Ovary (tissue), 9 donors: Measurements from ENCODE around the gene OCLN. TPM values are rescaled to one million over a fixed set of nuclear protein-coding genes. Genes with fewer than 3 reads are reported as not detected.

Source experiments
- DNase-seq, 5 donors: peaks; one replicate each; pipeline ENCODE4 v3.0.0-alpha.2; 2019 to 2020
- H3K27ac ChIP-seq, 2 donors: fragments of 200-600 bp; one replicate each; pipeline versions ENCODE4 v1.5.1 to v1.8.0; 2019 to 2022
- H3K27me3 ChIP-seq: fragments of 200-600 bp; one replicate; pipeline ENCODE4 v1.8.0; 2022
- H3K36me3 ChIP-seq: fragments of 200-600 bp; sonication (generic); one replicate; pipeline ENCODE4 v1.5.1; 2019
- H3K4me1 ChIP-seq: one replicate; pipeline ENCODE4 v1.8.1; 2013; ENCODE audit warnings: mild to moderate bottlenecking, moderate library complexity; ENCODE audit not compliant: insufficient read depth
- H3K4me3 ChIP-seq: fragments of 200-600 bp; sonication (generic); one replicate; pipeline ENCODE4 v1.5.1; 2017
- H3K9me3 ChIP-seq, 2 donors: fragments of 200-600 bp in 1 of 2; sonication (generic) in 1 of 2; one replicate each; pipeline versions ENCODE4 v1.5.1 to v1.8.1; 2013 to 2019; ENCODE audit warnings: mild to moderate bottlenecking in 1 of 2, moderate library complexity in 1 of 2
- CTCF ChIP-seq, 3 donors: fragments of 450-650 bp in 2 of 3; fragments of 200-600 bp in 1 of 3; IDR thresholded peaks; one replicate each; pipeline versions ENCODE4 v1.5.1 to v1.8.0; 2016 to 2022; ENCODE audit warnings: antibody characterized with exemption in 3 of 3, mild to moderate bottlenecking in 1 of 3
- EP300 ChIP-seq: sonication (generic); formaldehyde crosslinking; IDR thresholded peaks from one replicate; pipeline ENCODE4 v1.6.1; 2017; ENCODE audit warnings: antibody characterized with exemption
- POLR2A ChIP-seq: fragments of 450-650 bp; IDR thresholded peaks from one replicate; pipeline ENCODE4 v1.6.1; 2017; ENCODE audit warnings: antibody characterized with exemption, mild to moderate bottlenecking, moderate library complexity
- WGBS, 3 donors: extraction: QIAGEN DNeasy Blood & Tissue Kit in 1 of 3; methylation state at CpG; one replicate each; pipeline versions ENCODE4 v1.1.5 to v1.1.7; 2013 to 2017; 5-methylcytosine and 5-hydroxymethylcytosine counted together
- intact Hi-C, 4 donors: fragments of 100-400 bp; cut with DNase I; formaldehyde crosslinking; loops; one replicate each; pipeline versions ENCODE4 v1.11.0 to v1.15.1; 2022 to 2023
- polyA plus RNA-seq, 2 donors: library from polyadenylated mRNA; stranded (reverse); fragments of 200-250 nt in 1 of 2; fragments of 350-450 nt in 1 of 2; fragmentation: Illumina TruSeq in 1 of 2; extraction: RNeasy Lipid Tissue Mini Kit (QIAGEN cat#74804) in 1 of 2; gene quantifications; one replicate each; pipeline ENCODE4 v1.2.3, GENCODE V29; 2013 to 2014
- total RNA-seq, 7 donors: library from RNA; depleted of rRNA in 2 of 7; stranded (reverse); fragments of >200 nt in 2 of 7; fragmentation: NEBNext Ultra II Directional in 3 of 7; extraction: Animal tissue kit (Norgen Biotek cat#: 25700) in 3 of 7; gene quantifications; one replicate each; pipeline versions ENCODE4 v1.1.0 to v1.2.4, GENCODE V29; 2016 to 2023
- donor health status: DM: no; HTN: no; CAD: no; lungs with moderate emphysema.
- donor health status: DM: no; HTN: no; CAD: no.
- donor health status: Bipolar disorder and iron deficiency.
- donor health status: DM: yes; HTN: yes; CAD: no.
- donor health status: DM: no; HTN: no; CAD: no.
- donor health status: DM: yes; HTN: yes; CAD: no.

OCLN gene
- total and polyA plus RNA-seq, 9 donors = 0.70 to 23.9 (median 2.9) TPM

DNA sequence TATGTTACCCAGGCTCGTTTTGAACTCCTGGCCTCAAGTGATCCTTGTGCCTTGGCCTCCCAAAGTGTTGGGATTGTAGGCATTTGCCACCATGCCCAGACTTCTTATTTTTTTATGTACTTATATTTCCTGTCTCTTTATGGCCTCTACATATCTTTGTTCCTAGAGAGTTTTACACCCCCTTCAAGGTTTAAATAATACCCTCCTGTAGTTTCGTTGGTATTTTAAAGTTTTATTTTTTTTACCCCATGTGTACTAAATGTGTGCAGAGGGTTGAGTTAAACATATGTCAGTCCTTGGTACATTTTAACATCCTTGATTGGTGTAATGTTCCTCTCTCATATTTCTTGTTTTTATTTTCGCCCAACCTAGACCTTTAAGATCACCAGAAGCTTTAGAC, 29.4 kb downstream of the OCLN start:
- H3K27me3 ChIP-seq = no peaks in the 10 kb centered on the region
- 76 to 82% (median 80%) methylated on average over 3 of the region's 3 CpGs for WGBS, 3 donors
- H3K36me3 ChIP-seq = no peaks in the 10 kb centered on the region
- H3K27ac ChIP-seq = no peak overlapping the region
- no peaks in the 10 kb centered on the region for H3K4me1 ChIP-seq
- H3K9me3 ChIP-seq = no peaks in the 10 kb centered on the region
- no peak overlapping the region for H3K4me3 ChIP-seq
- no peak for DNase-seq
- intact Hi-C loops = no loop called here
- no peak for TF ChIP-seq EP300
- TF ChIP-seq CTCF (IDR thresholded peaks at IDR 0.05) = no peak
- TF ChIP-seq POLR2A = no peak

GRCh38 chr5:69525490-69525889, 32.9 kb downstream of the OCLN start:
- H3K9me3 ChIP-seq = no peaks in the 10 kb centered on the region
- intact Hi-C loops = no loop called here
- no peaks in the 10 kb centered on the region for H3K4me1 ChIP-seq
- WGBS, 3 donors = 71 to 86% (median 75%) methylated on average over 2 of the region's 2 CpGs
- TF ChIP-seq EP300 (no peak), POLR2A (no peak), CTCF (IDR thresholded peaks at IDR 0.05) (no peak)
- H3K27me3 ChIP-seq = no peaks in the 10 kb centered on the region
- H3K36me3 ChIP-seq = no peaks in the 10 kb centered on the region
- no peak overlapping the region for H3K4me3 ChIP-seq
- DNase-seq = no peak
- H3K27ac ChIP-seq = no peak overlapping the region

- WGBS, 3 donors = 94 to 98% (median 95%) methylated on average over 9 of the region's 9 CpGs
- Histone ChIP-seq H3K9me3 (no peaks in the 10 kb centered on the region), H3K36me3 (no peaks in the 10 kb centered on the region), H3K27me3 (no peaks in the 10 kb centered on the region), H3K4me3 (no peak overlapping the region), H3K4me1 (no peaks in the 10 kb centered on the region), H3K27ac (no peak overlapping the region)
- TF ChIP-seq CTCF (IDR thresholded peaks at IDR 0.05) (no peak), EP300 (no peak), POLR2A (no peak)
- intact Hi-C loops = no loop called here
- no peak for DNase-seq
These were observed 34.1 kb downstream of the OCLN start for GRCh38 chr5:69526660-69527059.

DNA sequence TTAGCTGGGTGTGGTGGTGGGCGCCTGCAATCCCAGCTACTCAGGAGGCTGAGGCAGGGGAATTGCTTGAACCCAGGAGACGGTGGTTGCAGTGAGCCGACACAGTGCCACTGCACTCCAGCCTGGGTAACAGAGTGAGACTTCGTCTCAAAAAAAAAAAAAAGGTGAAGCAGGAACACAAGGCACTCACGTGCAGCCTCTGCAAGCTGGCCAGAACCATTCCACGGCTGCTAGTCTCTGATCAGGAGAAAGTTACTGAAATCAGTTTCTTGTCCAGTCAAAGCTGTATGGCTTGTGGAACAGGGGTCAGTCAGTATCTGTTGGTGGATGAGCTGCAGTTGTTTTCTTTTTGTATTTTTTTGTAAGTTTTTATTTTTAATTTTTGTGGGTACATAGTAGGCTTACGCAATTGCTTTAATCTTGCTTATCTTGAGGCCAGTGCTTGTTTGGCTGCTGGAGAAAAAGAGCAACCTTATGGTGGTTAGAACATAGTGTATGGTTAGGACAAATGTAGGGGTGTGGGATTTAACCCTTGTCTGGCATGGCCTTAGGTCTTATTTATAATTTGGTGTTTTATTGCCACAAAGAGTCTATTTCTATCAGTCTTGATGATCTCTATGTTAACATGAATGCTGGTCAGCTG, 34.7 kb downstream of the OCLN start:
- H3K27me3 ChIP-seq = no peaks in the 10 kb centered on the region
- DNase-seq = no peak
- no peaks in the 10 kb centered on the region for H3K9me3 ChIP-seq
- H3K4me3 ChIP-seq = no peak overlapping the region
- no peak overlapping the region for H3K27ac ChIP-seq
- TF ChIP-seq CTCF (IDR thresholded peaks at IDR 0.05) = no peak
- TF ChIP-seq EP300 = no peak
- no peak for TF ChIP-seq POLR2A
- H3K4me1 ChIP-seq = no peaks in the 10 kb centered on the region
- no peaks in the 10 kb centered on the region for H3K36me3 ChIP-seq
- 64 to 68% (median 65%) methylated on average over 7 of the region's 7 CpGs for whole genome bisulfite sequencing, 3 donors
- intact Hi-C loops = no loop called here
